GM12892 (cell line): Measurements from ENCODE around the gene DOCK9.

Experiments
- POLR2A ChIP-seq: IDR thresholded peaks from 2 replicates; pipeline ENCODE4 v1.6.1; 2011; ENCODE audit warnings: low read depth, low read length, control low read depth
- POLR2AphosphoS5 ChIP-seq: IDR thresholded peaks from 2 replicates; pipeline ENCODE4 v1.6.1; 2011; ENCODE audit warnings: low read depth, low read length, control low read depth

- TF ChIP-seq POLR2A: no peak
- TF ChIP-seq POLR2AphosphoS5: no peak
Observed at GRCh38 chr13:98765996-98766519, 211.8 kb downstream of the DOCK9 start.
